GM21528 (cell line): ENCODE results near the gene DCPS.
"Not testable (repeated sequence)": the region's sequence is repeated elsewhere in the genome, so short reads cannot be mapped to it uniquely, and the experiment has no call there.

ENCODE experiments used
- ATAC-seq: cut with Tn5 transposase; IDR thresholded peaks from one replicate; pipeline ENCODE4 v1.9.1; 2021; ENCODE audit warnings: mild to moderate bottlenecking, moderate library complexity; ENCODE audit not compliant: unreplicated experiment, low FRiP score

DCPS gene

DNA sequence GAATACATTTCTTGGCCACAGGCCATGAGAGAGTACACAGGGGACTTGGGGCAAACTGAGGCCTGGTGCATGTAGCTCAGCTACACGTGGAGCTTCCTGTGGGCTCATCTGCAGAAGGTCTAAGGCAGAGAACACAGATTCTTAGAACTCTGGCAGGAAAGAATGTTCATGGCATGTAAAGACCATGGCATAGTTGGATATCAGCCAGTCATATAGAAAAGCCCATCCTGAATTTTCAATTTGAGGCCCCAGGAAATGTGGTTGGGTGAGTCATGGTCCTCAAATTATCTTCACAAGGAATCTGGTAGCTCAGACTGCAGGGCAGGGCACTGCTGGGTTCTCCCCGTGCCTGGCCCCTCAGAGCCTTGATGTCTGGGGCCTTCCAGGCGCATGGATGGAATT, 37.9 kb downstream of the DCPS start:
- no peak for ATAC-seq

DNA sequence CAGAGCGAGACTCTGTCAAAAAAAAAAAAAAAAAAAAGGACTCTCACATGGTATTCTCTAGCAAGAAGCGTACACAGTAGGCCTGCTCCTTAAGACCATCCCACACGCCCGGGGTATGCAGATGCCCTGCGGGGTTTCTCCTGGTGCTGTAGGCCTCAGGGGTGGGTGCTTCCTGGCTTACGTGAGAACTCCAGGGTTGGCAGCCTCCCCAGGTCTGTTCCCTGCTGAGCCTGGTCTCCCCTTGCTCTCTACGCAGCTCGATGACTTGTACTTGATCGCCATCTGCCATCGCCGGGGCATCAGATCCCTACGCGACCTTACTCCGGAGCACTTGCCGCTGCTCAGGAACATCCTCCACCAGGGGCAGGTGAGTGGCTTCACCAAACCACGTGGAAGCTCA, 39.2 kb downstream of the DCPS start:
- ATAC-seq: no peak

DNA sequence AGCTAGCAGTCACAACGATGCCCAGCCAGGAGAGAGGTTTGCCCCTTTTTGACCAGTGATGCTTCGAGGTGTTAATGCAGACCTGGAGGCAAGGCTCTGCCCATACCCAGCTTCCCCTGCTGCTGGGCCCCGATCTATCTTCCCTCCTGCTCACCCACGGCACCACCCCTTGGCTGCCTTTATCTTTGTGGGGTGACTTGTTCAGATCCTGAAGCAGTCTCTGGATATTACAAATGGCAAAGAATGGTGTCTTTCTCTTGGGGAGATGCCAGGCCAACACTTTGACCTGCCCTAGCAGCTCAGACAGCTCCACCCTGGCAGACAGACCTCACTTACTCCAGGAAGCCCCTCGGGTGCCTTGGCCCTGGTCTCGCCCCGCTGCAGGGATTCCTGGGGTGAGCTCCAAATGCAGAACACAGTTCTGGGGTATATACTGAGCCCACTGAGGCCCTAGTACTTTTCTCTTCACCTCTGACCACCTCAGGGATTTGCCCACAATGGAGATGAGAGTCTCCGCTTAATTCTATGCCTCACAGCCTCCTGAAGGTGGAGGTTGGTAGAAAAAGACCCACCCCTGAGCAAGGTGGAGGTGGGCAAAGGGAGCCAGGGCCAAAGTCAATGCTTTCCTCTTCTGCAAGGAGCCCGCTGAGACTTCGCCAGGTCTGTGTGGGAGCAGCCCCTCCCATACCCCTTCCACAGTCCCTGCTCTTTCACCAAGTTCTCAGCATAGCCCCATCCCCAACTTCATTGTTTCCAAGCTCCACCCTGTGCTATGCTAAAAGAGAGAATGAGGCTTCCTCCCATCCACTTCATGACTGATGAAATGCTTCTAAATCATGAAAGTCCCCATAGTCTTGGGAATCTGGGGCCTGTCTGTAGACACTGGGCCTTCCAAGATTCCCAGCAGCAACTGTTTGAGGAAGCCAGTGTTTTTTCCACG, 40.6 kb downstream of the DCPS start:
- no peak for ATAC-seq

DNA sequence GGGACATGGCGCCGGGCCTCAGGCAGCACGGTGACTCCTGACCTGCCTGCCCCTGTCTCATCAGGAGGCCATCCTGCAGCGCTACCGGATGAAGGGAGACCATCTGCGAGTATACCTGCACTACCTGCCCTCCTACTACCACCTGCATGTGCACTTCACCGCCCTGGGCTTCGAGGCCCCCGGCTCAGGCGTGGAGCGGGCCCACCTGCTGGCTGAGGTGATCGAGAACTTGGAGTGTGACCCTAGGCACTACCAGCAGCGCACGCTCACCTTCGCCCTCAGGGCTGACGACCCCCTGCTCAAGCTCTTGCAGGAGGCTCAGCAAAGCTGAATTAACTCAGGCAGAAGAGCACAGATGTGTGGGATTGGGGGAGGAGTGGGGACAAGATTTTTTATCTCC, 41.4 kb downstream of the DCPS start:
- ATAC-seq: no peak

DNA sequence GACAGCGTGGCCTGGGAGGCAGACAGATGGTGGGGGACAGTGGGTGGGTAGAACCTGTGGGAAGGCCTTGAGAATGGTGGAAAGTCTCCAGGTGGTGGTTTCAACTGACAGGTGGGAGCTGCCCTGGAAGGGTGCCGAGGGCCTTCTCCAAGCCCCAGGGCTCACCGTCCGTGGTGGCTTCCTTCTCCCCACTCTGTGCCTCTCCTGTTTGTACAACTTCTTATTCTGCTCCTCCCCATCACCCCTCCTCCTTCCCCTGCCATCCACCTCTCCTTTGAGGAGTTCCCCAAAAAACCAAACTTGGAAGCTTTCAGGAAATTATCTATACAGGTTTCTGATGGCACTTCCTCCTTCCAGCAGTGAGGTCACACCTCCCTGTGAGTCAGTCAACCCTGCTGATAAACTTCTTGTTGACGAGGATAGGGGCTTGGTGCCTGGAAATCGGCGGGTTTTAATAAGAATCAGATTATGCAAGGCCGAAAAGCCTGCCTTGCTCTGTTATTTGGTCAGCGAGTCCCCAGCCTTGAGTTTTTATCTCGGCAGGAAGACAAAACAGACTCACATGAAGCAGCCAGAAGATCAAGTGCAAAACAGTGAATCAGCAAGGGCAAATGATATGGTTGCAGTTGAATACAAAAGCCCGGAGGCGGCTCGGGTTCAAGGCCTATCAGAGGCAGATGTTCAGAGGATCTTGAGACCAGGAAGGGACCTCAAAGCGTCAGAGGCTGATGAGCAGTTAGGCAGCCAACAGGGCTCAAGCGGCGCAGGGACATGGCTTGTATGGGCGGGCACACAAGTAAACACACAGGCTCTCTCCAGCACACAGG, 42.1 kb downstream of the DCPS start:
- no peak for ATAC-seq

DNA sequence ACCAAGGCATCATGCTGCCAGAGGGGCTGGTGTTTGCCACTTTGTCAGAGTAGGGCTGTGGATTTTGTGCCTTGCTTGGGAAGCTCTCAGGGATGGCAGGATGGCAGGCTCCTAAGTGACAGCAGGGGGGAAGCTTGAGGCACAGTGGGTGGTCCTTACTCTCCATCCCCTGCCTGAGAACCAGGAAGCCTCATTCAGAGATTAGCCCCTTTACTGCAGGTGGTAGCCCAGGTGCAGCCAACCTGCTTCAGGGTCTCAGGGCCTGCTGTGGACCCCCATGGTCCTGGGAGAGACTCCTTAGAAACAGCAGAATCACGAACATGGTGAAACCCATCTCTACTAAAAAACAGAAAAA, 42.7 kb downstream of the DCPS start:
- ATAC-seq: no peak

DNA sequence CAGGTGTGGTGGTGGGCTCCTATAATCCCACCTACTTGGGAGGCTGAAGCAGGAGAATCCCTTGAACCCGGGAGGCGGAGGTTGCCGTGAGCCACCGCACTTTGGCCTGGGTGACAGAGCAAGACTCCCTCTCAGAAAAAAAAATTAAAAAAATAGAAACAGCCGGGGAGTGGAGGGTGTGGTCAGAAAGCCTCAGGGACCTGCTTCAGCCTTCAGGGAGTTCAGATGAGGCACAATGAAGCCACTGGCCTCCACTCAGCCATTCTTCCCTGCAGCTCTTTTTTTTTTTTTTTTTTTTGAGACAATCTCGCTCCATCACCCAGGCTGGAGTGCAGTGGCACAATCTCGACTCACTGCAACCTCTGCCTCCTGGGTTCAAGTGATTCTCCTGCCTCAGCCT, 43.1 kb downstream of the DCPS start:
- ATAC-seq: not testable (repeated sequence)

DNA sequence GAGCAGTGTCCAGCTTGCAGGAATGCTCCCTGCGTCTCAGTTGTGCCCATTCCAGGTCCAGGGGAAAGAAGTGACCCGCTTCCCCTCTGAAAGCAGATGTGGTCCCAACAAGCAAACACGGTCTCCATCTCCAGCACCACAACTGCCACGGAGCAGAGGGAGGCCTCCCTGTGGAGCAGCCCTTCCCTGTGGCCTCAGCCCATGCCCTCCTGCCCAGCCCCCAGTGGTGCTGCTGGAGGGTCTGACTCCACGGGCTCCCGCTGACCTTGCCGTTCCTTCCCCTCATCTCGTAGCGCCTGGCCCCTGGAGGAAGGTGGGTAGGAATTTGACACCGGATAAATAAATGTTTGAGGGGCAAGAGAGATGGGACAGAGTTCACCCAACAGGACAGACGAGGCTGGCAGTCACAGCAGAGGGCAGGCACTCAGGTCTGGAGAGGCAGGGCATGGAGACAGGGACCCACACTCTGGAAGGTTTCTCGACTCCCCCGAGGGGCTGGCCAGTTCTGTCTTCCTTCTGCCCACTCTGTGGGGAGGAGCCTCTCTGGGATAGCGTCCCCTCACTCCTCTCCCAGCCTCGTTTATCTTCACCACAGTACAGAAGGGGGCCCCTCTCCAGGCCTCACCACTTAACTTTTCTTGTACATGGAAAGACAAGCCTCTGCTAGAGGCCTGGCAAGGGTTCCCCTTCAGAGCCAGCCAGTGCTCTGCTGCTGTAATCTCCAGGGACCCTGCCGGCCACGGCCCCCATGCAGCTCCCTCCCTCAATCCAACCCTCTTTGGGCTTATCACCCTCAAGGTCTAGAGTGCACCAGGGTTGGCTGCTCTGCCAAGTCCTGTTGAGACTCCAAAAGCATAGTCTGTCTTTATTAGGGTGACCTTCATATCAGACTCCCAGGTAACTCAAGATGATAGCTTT, 44.1 kb downstream of the DCPS start:
- ATAC-seq: no peak

DNA sequence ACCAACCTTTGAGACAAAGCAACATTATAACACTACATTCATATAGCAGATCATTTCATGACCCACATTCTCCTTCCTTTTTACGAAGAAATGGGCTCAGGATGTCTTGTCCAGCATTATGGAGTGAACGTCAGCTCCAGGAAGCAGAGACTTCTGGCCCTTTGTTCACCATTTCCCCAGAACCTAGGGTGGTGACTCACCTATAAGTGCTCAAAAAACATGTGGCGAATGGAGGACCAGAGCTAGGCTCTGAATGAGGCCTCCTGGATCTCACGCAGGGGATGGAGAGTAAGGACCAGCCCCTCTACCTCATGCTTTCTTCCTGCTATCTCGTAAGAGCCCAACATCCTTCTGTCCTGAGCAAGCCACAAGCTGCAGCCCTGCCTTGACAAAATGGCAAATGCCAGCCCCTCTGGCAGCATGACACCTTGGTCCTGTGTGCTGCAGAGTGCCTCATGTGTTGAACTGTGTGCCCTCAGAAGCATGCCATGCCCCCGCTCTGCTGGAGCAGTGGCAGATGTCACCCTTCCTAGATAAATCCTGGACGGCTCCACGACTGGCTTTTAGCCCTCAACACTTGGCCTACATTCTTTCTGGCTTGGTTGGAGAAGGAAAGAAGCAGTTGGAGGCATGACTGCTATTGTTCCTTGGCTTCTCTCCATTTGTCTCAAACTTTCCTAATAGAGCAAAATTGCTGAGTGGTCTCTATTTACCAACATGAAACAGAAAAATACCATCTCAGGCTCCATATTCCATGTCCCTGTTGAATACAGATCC, 45.1 kb downstream of the DCPS start:
- no peak for ATAC-seq

DNA sequence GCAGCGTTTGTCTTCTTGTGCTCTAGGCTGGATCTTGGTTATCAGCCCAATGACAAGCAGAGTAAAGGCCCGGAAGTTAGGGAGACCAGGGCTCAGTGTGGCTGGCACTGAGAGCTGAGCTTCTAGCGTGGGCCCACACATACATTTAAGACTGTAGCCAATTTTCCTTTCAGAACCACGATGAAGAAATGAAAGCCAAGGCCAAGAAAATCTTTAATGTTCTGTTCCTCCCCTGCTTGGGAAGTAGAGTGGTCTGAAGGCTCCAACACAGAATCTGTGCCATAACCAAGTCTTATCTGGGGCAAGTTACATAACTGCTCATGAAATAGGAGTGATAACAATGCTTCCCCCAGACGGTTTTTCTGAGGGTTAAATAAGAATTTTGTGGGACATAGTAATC, 47.0 kb downstream of the DCPS start:
- ATAC-seq: no peak

DNA sequence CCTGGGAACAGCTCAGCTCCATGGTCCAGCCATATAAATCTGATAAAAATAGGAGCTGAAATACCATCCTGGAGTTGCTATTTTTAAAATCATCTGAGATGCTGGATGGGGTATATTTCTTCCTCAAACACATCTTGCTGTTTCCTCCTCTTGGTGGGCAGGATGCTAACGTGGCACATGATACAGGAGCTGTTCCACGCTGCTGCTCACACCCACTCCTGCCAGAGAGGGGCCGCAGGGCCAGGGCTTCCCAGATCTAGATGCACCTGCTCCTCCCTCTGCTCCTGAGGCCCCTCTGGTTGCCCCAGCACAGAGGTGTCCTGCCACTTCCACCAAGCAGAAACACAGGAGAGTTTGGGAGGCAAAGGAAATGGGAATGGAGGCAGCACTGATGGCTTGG, 48.3 kb downstream of the DCPS start:
- no peak for ATAC-seq

DNA sequence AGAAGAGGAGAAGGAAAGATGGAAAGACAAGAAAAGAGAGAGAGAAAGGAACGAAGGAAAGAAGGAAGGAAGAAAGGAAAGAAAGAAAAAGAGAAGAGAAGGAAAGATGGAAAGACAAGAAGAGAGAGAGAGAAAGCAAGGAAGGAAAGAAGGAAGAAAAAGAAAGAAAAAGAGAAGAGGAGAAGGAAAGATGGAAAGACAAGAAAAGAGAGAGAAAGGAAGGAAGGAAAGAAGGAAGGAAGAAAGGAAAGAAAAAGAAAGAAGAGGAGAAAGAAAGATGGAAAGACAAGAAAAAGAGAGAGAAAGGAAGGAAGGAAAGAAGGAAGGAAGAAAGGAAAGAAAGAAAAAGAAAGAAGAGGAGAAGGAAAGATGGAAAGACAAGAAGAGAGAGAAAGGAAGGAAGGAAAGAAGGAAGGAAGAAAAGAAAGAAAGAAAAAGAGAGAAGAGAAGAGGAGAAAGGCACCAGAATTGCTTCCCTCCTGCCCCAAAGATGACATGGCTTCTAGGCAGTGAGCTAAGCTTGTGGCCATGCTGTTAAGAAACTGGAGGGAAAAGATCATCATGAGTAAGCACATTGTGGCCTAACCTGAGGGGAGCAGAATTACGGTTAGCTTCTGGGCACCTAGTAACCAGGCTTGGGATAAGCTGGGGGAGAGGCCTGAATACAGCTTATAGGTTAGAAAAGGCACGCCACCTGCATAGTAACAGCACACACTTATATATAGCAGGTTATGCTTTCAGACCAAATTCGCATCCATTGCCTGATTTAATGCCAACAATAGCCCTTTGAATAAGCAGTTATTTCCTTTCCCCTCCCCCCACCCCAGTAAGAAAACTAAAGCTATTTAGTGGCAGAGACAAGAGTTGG, 49.3 kb downstream of the DCPS start:
- ATAC-seq: no peak

DNA sequence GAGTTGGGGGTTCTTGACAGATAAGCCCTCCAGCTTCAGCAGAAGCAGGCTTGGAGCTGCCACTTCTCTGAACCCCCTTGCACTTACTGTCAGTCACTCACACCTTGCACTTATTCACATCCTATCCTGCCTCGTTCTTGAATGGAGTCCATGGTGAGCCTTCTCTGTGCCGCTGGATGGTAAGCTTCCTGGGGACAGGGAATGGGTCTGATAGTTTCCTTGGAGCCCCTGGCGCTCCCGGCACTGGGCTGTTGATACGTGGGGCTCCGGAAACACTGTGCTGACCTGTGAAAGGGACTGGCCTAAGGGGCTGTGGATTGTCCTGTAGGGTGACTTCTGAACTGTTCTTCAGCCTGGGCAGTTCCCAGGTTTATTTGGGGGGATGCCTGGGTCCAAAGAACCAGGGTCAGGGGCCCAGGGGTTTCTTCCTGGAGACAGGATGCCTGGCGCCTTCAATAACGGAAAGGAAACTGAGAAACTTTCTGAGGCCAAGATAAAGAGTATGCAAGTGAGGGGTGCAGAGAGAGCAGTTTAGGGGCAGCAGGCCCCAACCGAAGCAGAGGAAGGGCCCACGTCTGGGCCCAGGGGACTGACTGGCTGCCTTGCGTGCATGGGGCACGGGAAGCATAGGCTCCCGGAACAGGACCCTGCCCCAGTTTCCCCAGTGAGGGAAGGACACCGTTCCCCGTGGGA, 50.9 kb downstream of the DCPS start:
- peak; percentile 57 for ATAC-seq

DNA sequence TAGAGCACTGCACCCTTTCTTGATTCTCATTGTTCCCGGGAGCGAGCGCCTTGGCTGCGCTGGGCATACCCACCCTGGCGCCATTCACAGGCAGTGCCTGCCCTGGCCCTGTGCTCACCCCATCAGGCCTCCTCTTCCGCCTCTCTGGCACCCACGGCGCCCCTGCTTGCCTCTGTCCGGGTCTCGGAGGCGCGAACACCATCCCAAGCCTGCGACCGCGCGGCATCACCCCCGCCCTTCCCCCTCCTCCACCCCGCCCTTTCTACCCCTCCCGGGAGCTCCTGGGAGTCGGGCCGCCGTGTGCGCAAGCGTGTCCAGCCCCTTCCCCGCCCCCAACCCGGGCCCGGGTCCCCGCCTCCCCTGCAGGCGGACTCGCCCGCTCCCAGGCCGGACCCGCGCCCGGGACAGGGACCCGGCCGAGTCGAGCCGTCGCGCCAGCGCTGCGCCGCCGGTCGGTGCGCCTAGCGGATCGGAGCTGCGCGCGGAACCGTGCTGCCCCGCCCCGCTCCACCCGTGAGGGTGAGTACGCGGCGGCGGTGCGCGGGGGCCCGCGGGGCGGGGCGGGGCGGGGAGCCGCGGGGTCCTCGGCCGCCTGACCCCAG, 51.6 kb downstream of the DCPS start, which contains the start of gene ST3GAL4:
ST3GAL4 (plus strand) TSS at position 363 of the 602 bp plus-strand sequence. CDS start 50,470 bp downstream, outside the sequence.
- ATAC-seq: peak; percentile 71

DNA sequence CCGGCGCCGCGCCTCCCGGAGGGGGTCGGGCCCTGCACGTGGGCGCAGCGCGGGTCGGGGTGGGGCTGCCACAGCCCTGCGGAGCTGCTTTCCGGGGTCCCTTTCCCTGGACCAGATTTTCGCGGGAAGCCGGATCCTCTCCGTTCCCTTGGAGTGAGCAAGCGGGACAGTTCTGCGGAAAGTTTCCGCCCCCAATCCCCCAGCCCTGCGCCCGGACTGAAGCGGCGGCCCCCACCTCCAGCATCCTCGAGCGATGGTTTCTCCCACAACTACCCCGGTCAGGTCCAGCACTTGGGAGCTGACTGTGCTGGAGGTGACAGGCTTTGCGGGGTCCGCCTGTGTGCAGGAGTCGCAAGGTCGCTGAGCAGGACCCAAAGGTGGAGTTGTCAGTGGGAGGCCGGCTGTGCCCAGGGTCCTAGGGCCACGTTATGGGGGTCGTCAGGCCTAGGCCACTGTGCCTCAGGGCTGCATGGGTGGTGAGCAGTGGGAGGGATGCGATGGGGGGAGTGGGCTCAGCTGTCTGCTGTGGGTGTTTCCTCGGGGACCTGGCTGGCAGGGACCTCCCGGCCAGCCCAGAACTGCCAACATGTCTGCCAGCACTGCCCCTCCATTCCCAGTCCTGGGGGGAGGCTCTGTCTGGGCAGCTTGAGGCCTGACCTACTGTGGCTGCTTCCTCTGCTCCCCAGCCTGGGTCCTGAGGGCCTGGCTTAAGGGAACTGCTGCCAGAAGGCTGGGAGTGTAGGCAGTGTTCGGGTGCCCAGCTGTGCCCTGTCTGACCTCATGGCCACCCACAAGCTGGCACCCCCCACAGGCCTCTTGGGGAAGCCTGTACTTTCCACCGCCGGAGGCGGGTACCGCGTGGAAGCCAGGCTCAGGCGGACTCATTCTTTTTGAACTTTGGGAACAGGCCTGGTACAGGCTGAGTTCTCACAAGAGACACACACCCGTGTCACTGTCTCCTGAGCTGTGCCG, 52.4 kb downstream of the DCPS start:
- ATAC-seq: peak; percentile 11

DNA sequence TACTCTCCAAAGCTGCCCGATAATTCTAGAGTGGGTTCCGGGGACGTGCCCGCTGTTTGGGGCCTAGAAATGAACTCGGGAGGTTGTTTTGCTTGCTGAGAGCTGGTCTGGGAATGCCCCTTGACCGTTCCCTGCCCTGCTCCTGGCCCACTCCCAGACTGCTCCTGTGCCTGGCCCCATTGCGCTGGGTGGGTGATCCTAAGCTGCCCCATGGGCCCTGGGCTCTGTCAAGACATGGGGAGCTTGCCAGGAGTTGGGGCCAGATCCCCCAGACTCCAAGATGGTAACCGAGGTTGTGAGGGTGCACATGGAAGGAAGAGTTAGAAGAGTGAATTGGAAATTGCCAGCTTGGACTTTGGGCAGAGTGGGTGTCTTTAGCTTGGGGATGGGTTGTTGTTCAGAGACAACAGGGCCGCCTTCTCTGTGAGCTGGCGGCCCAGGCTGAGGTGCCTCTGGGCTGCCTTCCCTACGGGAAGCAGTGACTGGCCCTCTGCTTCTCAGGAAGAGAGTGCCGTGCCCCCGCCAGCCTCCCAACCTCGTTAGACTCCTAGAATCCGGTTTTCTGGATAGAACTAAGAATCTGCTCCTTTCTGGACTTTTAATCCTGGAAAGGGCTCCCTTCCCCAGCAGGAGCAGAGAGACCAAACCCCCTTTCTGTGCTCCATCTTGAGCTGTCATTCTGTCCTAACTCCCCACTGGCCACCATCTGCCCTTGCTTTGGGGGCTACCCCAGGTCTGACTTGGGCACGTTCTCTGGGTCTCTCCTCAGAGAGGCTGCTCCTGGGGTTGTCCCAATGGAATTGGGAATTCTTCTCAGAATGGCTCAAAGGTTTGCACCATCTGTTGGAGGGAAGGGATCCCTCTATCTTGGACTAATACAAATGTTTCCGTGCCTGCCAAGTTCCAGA, 53.4 kb downstream of the DCPS start:
- no peak for ATAC-seq
